Heart left ventricle (tissue), 13 donors: Measurements from ENCODE around the gene MAP3K20.

Experiments used
- POLR2A ChIP-seq, 2 donors: fragments of 450-650 bp; IDR thresholded peaks; one replicate each; pipeline ENCODE4 v1.6.1; 2017; ENCODE audit warnings: antibody characterized with exemption in 2 of 2, mild to moderate bottlenecking in 2 of 2, moderate library complexity in 2 of 2
- TF ChIP-seq, protein P1 (sequence below), 12 donors: fragments of 200-600 bp; sonication (generic) in 4 of 12; IDR thresholded peaks; one replicate each; pipeline versions ENCODE4 v1.5.0 to v1.8.0; 2018 to 2022; ENCODE audit warnings: antibody characterized with exemption in 12 of 12, mild to moderate bottlenecking in 5 of 12
- donor health status: ischemic (EF 13 %, LVEDD 7.1; RV severe dilation, severe dysfunction).
- donor health status: DM: no; HTN: yes; CAD: no.
- donor health status: DM: no; HTN: no; CAD: no.
- donor health status: ischemic (EF 25% LVEDD 6.9; RV normal size, moderate dysfunction).
- donor health status: ischemic (EF 25% LVEDD 5.7; RV mildly dilated, moderate dysfunction).
- donor health status: ischemic (EF 35%, LVEDD 5.7; RV mildly dilated, moderate dysfunction).
- donor health status: nonischemic (EF 11% LVEDD 7.7; RV severe dilation, severe dysfunction).
- donor health status: DM: yes; HTN: yes; CAD: no.
- donor health status: PGD.
- donor health status: ischemic (EF 29% LVEDD 5.4; RV normal size, mild dysfunction).
- donor health status: nonischemic (EF 23%, LVEDD 6.1; RV moderate dilation, normal function).

DNA sequence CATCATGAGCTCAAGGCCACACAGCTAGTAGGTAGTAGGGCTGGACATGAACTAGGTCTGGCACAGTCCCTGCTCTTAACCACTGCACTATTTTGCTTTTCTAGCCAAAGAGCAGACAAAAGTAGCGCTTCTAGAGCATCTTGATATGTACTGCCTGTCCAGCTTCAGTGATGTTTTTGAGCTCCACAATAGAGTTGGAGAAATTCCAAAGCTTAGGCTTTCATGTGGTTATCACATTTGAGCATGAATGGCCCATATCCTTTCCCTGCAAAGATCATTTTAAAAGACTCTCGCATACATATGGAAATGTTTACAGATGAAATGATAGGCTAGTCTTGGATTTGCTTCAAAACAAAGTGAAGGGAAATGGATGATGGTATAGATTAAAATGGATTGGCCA lies 128.7 kb downstream of the MAP3K20 start:
- no peak for TF ChIP-seq POLR2A (IDR thresholded peaks at IDR 0.05)
- TF ChIP-seq, protein P1, sequence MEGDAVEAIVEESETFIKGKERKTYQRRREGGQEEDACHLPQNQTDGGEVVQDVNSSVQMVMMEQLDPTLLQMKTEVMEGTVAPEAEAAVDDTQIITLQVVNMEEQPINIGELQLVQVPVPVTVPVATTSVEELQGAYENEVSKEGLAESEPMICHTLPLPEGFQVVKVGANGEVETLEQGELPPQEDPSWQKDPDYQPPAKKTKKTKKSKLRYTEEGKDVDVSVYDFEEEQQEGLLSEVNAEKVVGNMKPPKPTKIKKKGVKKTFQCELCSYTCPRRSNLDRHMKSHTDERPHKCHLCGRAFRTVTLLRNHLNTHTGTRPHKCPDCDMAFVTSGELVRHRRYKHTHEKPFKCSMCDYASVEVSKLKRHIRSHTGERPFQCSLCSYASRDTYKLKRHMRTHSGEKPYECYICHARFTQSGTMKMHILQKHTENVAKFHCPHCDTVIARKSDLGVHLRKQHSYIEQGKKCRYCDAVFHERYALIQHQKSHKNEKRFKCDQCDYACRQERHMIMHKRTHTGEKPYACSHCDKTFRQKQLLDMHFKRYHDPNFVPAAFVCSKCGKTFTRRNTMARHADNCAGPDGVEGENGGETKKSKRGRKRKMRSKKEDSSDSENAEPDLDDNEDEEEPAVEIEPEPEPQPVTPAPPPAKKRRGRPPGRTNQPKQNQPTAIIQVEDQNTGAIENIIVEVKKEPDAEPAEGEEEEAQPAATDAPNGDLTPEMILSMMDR (IDR thresholded peaks at IDR 0.05): no peak
